SK-N-SH treated with all-trans-retinoic acid at 6 μM for 48 hours (cell line): ENCODE results near the gene SLC6A7.

Source experiments
- ATAC-seq: fragments of 200-7000 bp; cut with Tn5 transposase; 3 replicates; pipeline ENCODE4 v1.9.1; 2020; ENCODE audit warnings: mild to moderate bottlenecking, moderate library complexity
- ARNTL ChIP-seq: fragments of 450-650 bp; formaldehyde crosslinking; IDR thresholded peaks from 2 replicates; pipeline ENCODE4 v1.5.0; 2020; ENCODE audit warnings: low read depth, mild to moderate bottlenecking, moderate library complexity, borderline replicate concordance
- BACH2 ChIP-seq: fragments of 250-450 bp; sonication (Bioruptor Pico); IDR thresholded peaks from 2 replicates; pipeline ENCODE4 v1.9.0; 2021; ENCODE audit warnings: mild to moderate bottlenecking, borderline replicate concordance
- CREB5 ChIP-seq: fragments of 250-450 bp; sonication (Bioruptor Pico); IDR thresholded peaks from 2 replicates; pipeline ENCODE4 v1.5.1; 2020; ENCODE audit warnings: low read depth, mild to moderate bottlenecking, moderate library complexity
- CSDC2 ChIP-seq: fragments of 250-450 bp; sonication (Bioruptor Pico); IDR thresholded peaks from 2 replicates; pipeline ENCODE4 v1.5.0; 2020; ENCODE audit warnings: mild to moderate bottlenecking, moderate library complexity
- CSRNP3 ChIP-seq: fragments of 250-450 bp; sonication (Bioruptor Pico); IDR thresholded peaks from 2 replicates; pipeline ENCODE4 v1.5.1; 2021; ENCODE audit warnings: mild to moderate bottlenecking, moderate library complexity
- ESRRG ChIP-seq: fragments of 250-450 bp; sonication (Bioruptor Pico); IDR thresholded peaks from 2 replicates; pipeline ENCODE4 v1.6.1; 2021; ENCODE audit warnings: mild to moderate bottlenecking
- GLIS3 ChIP-seq: fragments of 250-450 bp; sonication (Bioruptor Pico); IDR thresholded peaks from 2 replicates; pipeline ENCODE4 v1.5.0; 2020; ENCODE audit warnings: mild to moderate bottlenecking, moderate library complexity
- ISL1 ChIP-seq: fragments of 250-450 bp; sonication (Bioruptor Pico); IDR thresholded peaks from 2 replicates; pipeline ENCODE4 v2.1.2; 2022; ENCODE audit warnings: mild to moderate bottlenecking, moderate library complexity
- OSR1 ChIP-seq: fragments of 250-450 bp; sonication (Bioruptor Pico); IDR thresholded peaks from 2 replicates; pipeline ENCODE4 v1.8.0; 2022; ENCODE audit warnings: moderate library complexity, mild to moderate bottlenecking, inconsistent platforms
- PATZ1 ChIP-seq: fragments of 250-450 bp; sonication (Bioruptor Pico); IDR thresholded peaks from 2 replicates; pipeline ENCODE4 v1.8.0; 2020; ENCODE audit warnings: mild to moderate bottlenecking, moderate library complexity, borderline replicate concordance
- POU6F1 ChIP-seq: fragments of 250-450 bp; sonication (Bioruptor Pico); IDR thresholded peaks from 2 replicates; pipeline ENCODE4 v1.8.0; 2021; ENCODE audit warnings: low read depth, mild to moderate bottlenecking, moderate library complexity, borderline replicate concordance
- PPARA ChIP-seq: fragments of 250-450 bp; sonication (Bioruptor Pico); IDR thresholded peaks from 2 replicates; pipeline ENCODE4 v1.5.0; 2020; ENCODE audit warnings: mild to moderate bottlenecking, borderline replicate concordance
- RARB ChIP-seq: fragments of 250-450 bp; sonication (Bioruptor Pico); IDR thresholded peaks from 2 replicates; pipeline ENCODE4 v1.8.0; 2021; ENCODE audit warnings: mild to moderate bottlenecking, moderate library complexity
- SNAI2 ChIP-seq: fragments of 250-450 bp; sonication (Bioruptor Pico); IDR thresholded peaks from 2 replicates; pipeline ENCODE4 v1.5.0; 2020; ENCODE audit warnings: mild to moderate bottlenecking, moderate library complexity
- TCF4 ChIP-seq: fragments of 250-450 bp; sonication (Bioruptor Pico); IDR thresholded peaks from 2 replicates; pipeline ENCODE4 v1.8.0; 2021; ENCODE audit warnings: mild to moderate bottlenecking, moderate library complexity, borderline replicate concordance
- ZC3H10 ChIP-seq: fragments of 250-450 bp; sonication (Bioruptor Pico); IDR thresholded peaks from 2 replicates; pipeline ENCODE4 v1.5.1; 2021; ENCODE audit warnings: mild to moderate bottlenecking, moderate library complexity
- ZFP3 ChIP-seq: fragments of 250-450 bp; sonication (Bioruptor Pico); IDR thresholded peaks from 2 replicates; pipeline ENCODE4 v1.5.0; 2020; ENCODE audit warnings: mild to moderate bottlenecking, moderate library complexity
- ZFP30 ChIP-seq: fragments of 450-650 bp; formaldehyde crosslinking; IDR thresholded peaks from 2 replicates; pipeline ENCODE4 v1.5.0; 2022; ENCODE audit warnings: mild to moderate bottlenecking, moderate library complexity
- ZNF565 ChIP-seq: fragments of 450-650 bp; formaldehyde crosslinking; conservative IDR thresholded peaks from 2 replicates; pipeline ENCODE4 v1.5.0; 2020; ENCODE audit warnings: low read depth, mild to moderate bottlenecking, moderate library complexity
- ZNF70 ChIP-seq: fragments of 450-650 bp; formaldehyde crosslinking; IDR thresholded peaks from 2 replicates; pipeline ENCODE4 v1.5.0; 2020; ENCODE audit warnings: mild to moderate bottlenecking, moderate library complexity
- ZNF8 ChIP-seq: fragments of 450-650 bp; formaldehyde crosslinking; IDR thresholded peaks from 2 replicates; pipeline ENCODE4 v1.5.0; 2020; ENCODE audit warnings: mild to moderate bottlenecking, moderate library complexity

The SLC6A7 gene

GRCh38 chr5:150174285-150174684 lies 15.6 kb upstream of the SLC6A7 start:
- ATAC-seq: no peak
- no peak for TF ChIP-seq ZFP3 (CRISPR knock-in tag)
- no peak for TF ChIP-seq CREB5 (CRISPR knock-in tag)
- TF ChIP-seq PPARA: no peak
- TF ChIP-seq ARNTL (CRISPR knock-in tag): no peak
- no peak for TF ChIP-seq CSRNP3 (CRISPR knock-in tag)
- no peak for TF ChIP-seq POU6F1 (CRISPR knock-in tag)
- TF ChIP-seq ISL1 (CRISPR knock-in tag): no peak
- TF ChIP-seq SNAI2 (CRISPR knock-in tag): no peak
- TF ChIP-seq ZNF8 (CRISPR knock-in tag): no peak
- no peak for TF ChIP-seq ESRRG (CRISPR knock-in tag)
- TF ChIP-seq PATZ1 (CRISPR knock-in tag): no peak
- TF ChIP-seq OSR1 (CRISPR knock-in tag): no peak
- no peak for TF ChIP-seq ZNF70 (CRISPR knock-in tag)
- no peak for TF ChIP-seq TCF4 (CRISPR knock-in tag)
- no peak for TF ChIP-seq BACH2
- TF ChIP-seq ZC3H10: no peak
- TF ChIP-seq ZNF565 (CRISPR knock-in tag): no peak
- no peak for TF ChIP-seq ZFP30 (CRISPR knock-in tag)

GRCh38 chr5:150175076-150175475 lies 14.8 kb upstream of the SLC6A7 start:
- TF ChIP-seq ZNF8 (CRISPR knock-in tag) (no peak), BACH2 (no peak), GLIS3 (no peak), CSDC2 (CRISPR knock-in tag) (no peak), POU6F1 (CRISPR knock-in tag) (no peak), SNAI2 (CRISPR knock-in tag) (no peak), ZNF565 (CRISPR knock-in tag) (no peak), RARB (CRISPR knock-in tag) (no peak), ISL1 (CRISPR knock-in tag) (no peak), ZC3H10 (no peak), CSRNP3 (CRISPR knock-in tag) (no peak)
- no peak for ATAC-seq

GRCh38 chr5:150175536-150175935 lies 14.3 kb upstream of the SLC6A7 start:
- TF ChIP-seq ZFP3 (CRISPR knock-in tag) (no peak), ISL1 (CRISPR knock-in tag) (no peak), ZC3H10 (no peak), CSRNP3 (CRISPR knock-in tag) (no peak), OSR1 (CRISPR knock-in tag) (no peak), CSDC2 (CRISPR knock-in tag) (no peak), PATZ1 (CRISPR knock-in tag) (no peak), CREB5 (CRISPR knock-in tag) (no peak), BACH2 (no peak), SNAI2 (CRISPR knock-in tag) (no peak), ZNF70 (CRISPR knock-in tag) (no peak), ZNF8 (CRISPR knock-in tag) (no peak)
- peak; percentile 95 for ATAC-seq
